Mammary epithelial cell (primary cell): ENCODE data around the gene RNF220.

Experiments used
- EZH2 ChIP-seq: IDR thresholded peaks from 2 replicates; pipeline ENCODE4 v1.6.1; 2012; ENCODE audit warnings: low read length, inconsistent platforms, borderline replicate concordance
- TF ChIP-seq, protein P1 (sequence below), 2 donors: IDR thresholded peaks in 1 of 2; conservative IDR thresholded peaks in 1 of 2; 2 replicates each; pipeline ENCODE4 v1.5.1; 2011 to 2012; ENCODE audit warnings: inconsistent platforms in 2 of 2, low read length in 2 of 2, mild to moderate bottlenecking in 2 of 2, control low read depth in 1 of 2, low read depth in 1 of 2; ENCODE audit not compliant: insufficient read depth in 1 of 2; ENCODE audit errors: extremely low read depth in 1 of 2

DNA sequence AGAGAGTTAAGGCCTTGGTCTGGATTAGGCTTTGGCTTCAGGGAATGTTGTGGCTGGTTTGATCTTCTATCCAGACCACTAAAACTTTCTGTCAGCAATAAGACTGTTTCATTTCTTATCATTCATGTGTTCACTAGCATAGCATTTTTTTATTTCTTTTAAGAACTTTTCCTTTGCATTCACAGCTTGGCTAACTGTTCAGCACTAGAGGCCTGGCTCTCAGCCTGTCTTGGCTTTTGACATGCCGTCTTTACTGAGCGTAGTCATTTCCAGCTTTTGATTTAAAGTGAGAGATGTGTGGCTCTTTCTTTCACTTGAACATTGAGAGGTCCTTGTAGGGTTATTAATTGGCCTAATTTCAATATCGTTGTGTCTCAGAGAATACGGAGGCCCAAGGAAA lies 62.5 kb downstream of the RNF220 start:
- TF ChIP-seq, protein P1, sequence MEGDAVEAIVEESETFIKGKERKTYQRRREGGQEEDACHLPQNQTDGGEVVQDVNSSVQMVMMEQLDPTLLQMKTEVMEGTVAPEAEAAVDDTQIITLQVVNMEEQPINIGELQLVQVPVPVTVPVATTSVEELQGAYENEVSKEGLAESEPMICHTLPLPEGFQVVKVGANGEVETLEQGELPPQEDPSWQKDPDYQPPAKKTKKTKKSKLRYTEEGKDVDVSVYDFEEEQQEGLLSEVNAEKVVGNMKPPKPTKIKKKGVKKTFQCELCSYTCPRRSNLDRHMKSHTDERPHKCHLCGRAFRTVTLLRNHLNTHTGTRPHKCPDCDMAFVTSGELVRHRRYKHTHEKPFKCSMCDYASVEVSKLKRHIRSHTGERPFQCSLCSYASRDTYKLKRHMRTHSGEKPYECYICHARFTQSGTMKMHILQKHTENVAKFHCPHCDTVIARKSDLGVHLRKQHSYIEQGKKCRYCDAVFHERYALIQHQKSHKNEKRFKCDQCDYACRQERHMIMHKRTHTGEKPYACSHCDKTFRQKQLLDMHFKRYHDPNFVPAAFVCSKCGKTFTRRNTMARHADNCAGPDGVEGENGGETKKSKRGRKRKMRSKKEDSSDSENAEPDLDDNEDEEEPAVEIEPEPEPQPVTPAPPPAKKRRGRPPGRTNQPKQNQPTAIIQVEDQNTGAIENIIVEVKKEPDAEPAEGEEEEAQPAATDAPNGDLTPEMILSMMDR (conservative IDR thresholded peaks at IDR 0.05 in 1 of 2, IDR thresholded peaks at IDR 0.05 in 1 of 2; ENCODE audit: extremely low read depth in 1 of 2, insufficient read depth in 1 of 2, low read depth in 1 of 2, low read length in 2 of 2) = no peak
- TF ChIP-seq EZH2 = no peak
